ENCODE data around the gene PHF1. TPM values are rescaled to one million over a fixed set of nuclear protein-coding genes. Genes with fewer than 3 reads are reported as not detected.
A peak's percentile ranks its signal among the peaks of the same experiment; 100 is the strongest.

The PHF1 gene
- total RNA-seq, 2 experiments from 2014 or later: 31.9 to 32.6 TPM

- TF ChIP-seq CTCF (IDR thresholded peaks at IDR 0.05): no peak
- H3K36me3 Mint-ChIP-seq (ENCODE audit: low read depth): peaks cover 26% of the 10 kb centered on the region
Observed at GRCh38 chr6:33390767-33391277, 20.0 kb upstream of the PHF1 start.

DNA sequence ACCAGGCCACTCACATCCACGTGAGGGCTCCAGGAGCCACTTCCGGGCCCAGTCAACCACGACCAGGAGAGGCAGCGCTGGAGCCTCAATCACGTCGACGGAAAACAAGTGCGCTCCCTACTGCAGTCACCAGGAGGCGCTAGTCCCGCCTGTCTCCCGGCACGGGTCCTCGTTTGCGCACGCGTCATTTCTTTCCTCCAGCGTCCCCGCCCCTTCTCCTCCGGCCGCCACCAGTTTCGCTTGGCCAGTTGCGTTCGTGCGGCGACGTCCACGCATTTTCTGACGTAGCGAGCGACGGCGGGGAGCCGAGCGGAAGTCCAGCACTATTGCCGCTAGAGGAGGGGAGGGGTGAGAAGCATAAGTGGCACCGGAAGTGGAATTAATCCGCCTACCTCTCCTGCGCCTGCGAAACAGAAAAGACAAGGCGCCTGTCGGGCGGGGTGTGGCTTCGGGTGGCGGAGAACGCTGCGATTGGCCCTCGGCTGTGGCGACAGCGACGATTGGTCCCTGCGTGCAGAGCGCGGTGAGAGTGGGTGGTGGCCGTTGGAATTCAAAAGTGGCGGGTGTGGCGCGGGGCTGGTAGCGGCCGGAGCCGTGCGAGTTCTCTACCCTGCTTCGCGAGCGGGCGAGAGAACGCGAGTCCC lies 19.4 kb upstream of the PHF1 start, which contains the start of gene KIFC1:
TSS of gene KIFC1 (plus strand) at position 546 of the 644 bp plus-strand sequence. CDS start 163 bp downstream, outside the sequence.
- Mint-ChIP-seq H3K27ac (peak within 1 kb of the TSS; percentile 93), H3K4me1 (ENCODE audit: low read depth) (peaks cover 36% of the 10 kb centered on the region), H3K4me3 (peak within 1 kb of the TSS; percentile 89), H3K27me3 (no peaks in the 10 kb centered on the region), H3K9me3 (no peaks in the 10 kb centered on the region), H3K36me3 (ENCODE audit: low read depth) (peaks cover 29% of the 10 kb centered on the region)
- intact Hi-C loops (cut with micrococcal nuclease): loop anchor here (1.0 to 5.0 kb wide), 2 partner anchors 19 to 36 kb away; no protein-coding TSS in a partner anchor
- CTCF ChIA-PET: interaction anchor here (0.7 to 2.2 kb wide), 33 partner anchors 10 to 320 kb away, joined by 3 to 11 read pairs (median 3); partner anchors contain the start of genes B3GALT4, BAK1, CUTA and PFDN6
- ATAC-seq (peak; percentile 91), DNase-seq (peak; percentile 99)
- POLR2A ChIA-PET: interaction anchor here (0.5 to 2.5 kb wide), 10 partner anchors 10 to 553 kb away, joined by 3 to 9 read pairs (median 4); partner anchors contain the start of genes RGL2, SYNGAP1 and TAP2
- peak; percentile 96 for TF ChIP-seq CTCF (IDR thresholded peaks at IDR 0.05)

More at GRCh38 chr6:33390767-33391277, 20.0 kb upstream of the PHF1 start:
- no peaks in the 10 kb centered on the region for H3K9me3 Mint-ChIP-seq
- no peaks in the 10 kb centered on the region for H3K27me3 Mint-ChIP-seq
- ATAC-seq (no peak), DNase-seq (no peak)
- ChIA-PET CTCF (interaction anchor here (0.7 to 2.2 kb wide), 33 partner anchors 9 to 321 kb away, joined by 3 to 11 read pairs (median 3); partner anchors contain the start of genes BAK1, CUTA, PFDN6 and RGL2), POLR2A (interaction anchor here (0.5 to 2.5 kb wide), 8 partner anchors 10 to 553 kb away, joined by 3 to 9 read pairs (median 4); partner anchors contain the start of genes RGL2 and TAP2)
- peak overlapping the region; percentile 89 for H3K4me3 Mint-ChIP-seq
- H3K27ac Mint-ChIP-seq: peak overlapping the region; percentile 93
- H3K4me1 Mint-ChIP-seq (ENCODE audit: low read depth): peaks cover 35% of the 10 kb centered on the region
- intact Hi-C loops (cut with micrococcal nuclease): loop anchor here (1.0 to 5.0 kb wide), 2 partner anchors 19 to 36 kb away; no protein-coding TSS in a partner anchor

DNA sequence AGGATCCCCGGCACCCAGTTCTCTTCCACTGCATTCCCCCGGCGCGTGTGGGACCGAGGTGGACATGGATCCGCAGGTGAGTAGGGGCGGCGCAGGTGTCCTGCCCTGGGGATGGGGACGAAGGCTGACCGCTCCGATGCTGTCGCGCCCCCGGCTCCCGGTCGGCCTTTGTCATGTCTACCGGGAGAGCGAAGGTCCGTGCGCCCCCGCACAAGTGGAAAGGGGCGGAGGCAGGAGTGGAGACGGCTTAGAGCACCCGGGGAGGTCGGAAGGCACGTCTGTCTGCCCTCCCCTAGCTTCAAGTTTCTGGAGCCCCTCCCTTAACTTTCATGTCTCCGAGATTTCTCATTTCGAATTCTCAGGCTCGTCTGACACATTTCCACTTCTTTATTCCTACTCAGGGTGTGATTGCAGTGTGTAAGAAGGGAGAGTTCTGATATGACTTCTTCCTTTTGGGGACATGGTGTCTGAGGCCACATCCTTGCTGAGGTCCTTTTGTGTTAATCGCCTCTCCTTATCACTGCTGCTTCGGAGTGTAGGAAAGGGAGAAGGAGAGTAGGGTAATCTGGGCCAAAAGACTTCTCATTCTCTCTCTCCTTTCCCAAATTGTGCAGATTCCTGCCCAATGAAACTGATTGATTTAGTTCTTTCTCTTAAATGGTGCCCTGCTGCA lies 18.8 kb upstream of the PHF1 start:
- CTCF ChIA-PET: interaction anchor here (1.0 kb wide), 2 partner anchors 34 to 115 kb away, joined by 3 to 4 read pairs; partner anchors contain the start of gene B3GALT4
- Mint-ChIP-seq H3K27ac (peak overlapping the region; percentile 93), H3K36me3 (ENCODE audit: low read depth) (peaks cover 29% of the 10 kb centered on the region), H3K27me3 (no peaks in the 10 kb centered on the region), H3K4me1 (ENCODE audit: low read depth) (peaks cover 36% of the 10 kb centered on the region), H3K9me3 (no peaks in the 10 kb centered on the region), H3K4me3 (peak overlapping the region; percentile 89)
- DNase-seq: peak; percentile 74
- TF ChIP-seq CTCF (IDR thresholded peaks at IDR 0.05): no peak
- intact Hi-C loops (cut with micrococcal nuclease): loop anchor here (1.0 to 5.0 kb wide), 2 partner anchors 18 to 35 kb away; no protein-coding TSS in a partner anchor
- POLR2A ChIA-PET: interaction anchor here (0.8 to 2.5 kb wide), 6 partner anchors 9 to 93 kb away, joined by 3 to 9 read pairs (median 4); partner anchors contain the start of genes RGL2 and SYNGAP1
- peak; percentile 36 for ATAC-seq

GRCh38 chr6:33392595-33392948 lies 18.2 kb upstream of the PHF1 start:
- ChIA-PET CTCF (interaction anchor here (1.0 kb wide), 2 partner anchors 34 to 116 kb away, joined by 3 to 4 read pairs; partner anchors contain the start of gene B3GALT4), POLR2A (interaction anchor here (1.4 to 2.5 kb wide), 3 partner anchors 9 to 15 kb away, joined by 4 to 9 read pairs (median 5); no protein-coding TSS in a partner anchor)
- Mint-ChIP-seq H3K4me1 (ENCODE audit: low read depth) (peaks cover 36% of the 10 kb centered on the region), H3K27ac (peak overlapping the region; percentile 93), H3K36me3 (ENCODE audit: low read depth) (peaks cover 32% of the 10 kb centered on the region), H3K27me3 (no peaks in the 10 kb centered on the region), H3K9me3 (no peaks in the 10 kb centered on the region), H3K4me3 (peak overlapping the region; percentile 89)
- ATAC-seq (no peak), DNase-seq (no peak)
- no peak for TF ChIP-seq CTCF (IDR thresholded peaks at IDR 0.05)
- intact Hi-C loops (cut with micrococcal nuclease): loop anchor here (5.0 kb wide), 1 partner anchor 35 kb away; no protein-coding TSS in a partner anchor

Data from activated CD8-positive, alpha-beta T cell treated with anti-CD3 and anti-CD28 coated beads for 36 hours (primary cell).